ENCODE data around the gene BACH2. TPM values are rescaled to one million over a fixed set of nuclear protein-coding genes. Genes with fewer than 3 reads are reported as not detected.

The BACH2 gene
- total and polyA plus RNA-seq, 9 of the 15 experiments (the other 6 are each of a cell fraction or from before 2014, with no cell fraction given), result 0.06 to 3.1 (median 0.59) TPM

DNA sequence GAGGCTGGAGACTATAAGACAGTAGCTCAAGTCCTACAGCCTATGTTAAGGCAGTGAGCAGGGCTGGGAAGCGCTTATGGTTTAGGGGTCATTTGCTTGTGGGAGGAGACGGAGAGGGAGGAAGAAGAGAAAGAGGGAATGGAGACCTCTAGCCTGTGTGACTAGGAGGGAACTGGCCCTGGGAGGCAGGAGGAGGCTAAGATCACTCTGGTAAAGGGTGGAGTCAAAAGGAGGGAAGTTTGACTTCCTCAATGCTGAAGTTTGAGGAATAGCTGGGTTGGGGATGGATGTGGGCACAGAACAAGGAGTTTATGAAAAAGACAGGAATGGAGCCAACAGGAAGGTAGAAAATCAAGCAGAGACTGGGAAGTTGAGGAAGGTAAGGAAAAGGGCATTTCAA, 6.4 kb upstream of the BACH2 start:
- Histone ChIP-seq H3K4me2 (ENCODE audit: insufficient read depth, low read length) (no peak overlapping the region), H3K9me1 (ENCODE audit: control insufficient read depth, insufficient read depth, low read length) (no peaks in the 10 kb centered on the region), H3K79me2 (ENCODE audit: control insufficient read depth, insufficient read depth, low read length) (no peaks in the 10 kb centered on the region), H3K27ac (ENCODE audit: extremely low read depth, low read depth, low read length) (no peak overlapping the region), H3K9me3 (replicated peaks; ENCODE audit: control insufficient read depth, insufficient read depth, low read depth, low read length) (no peaks in the 10 kb centered on the region), H3K9ac (ENCODE audit: insufficient read depth in 1 of 2, low read depth in 2 of 2, low read length in 2 of 2) (no peak overlapping the region), H3K4me1 (replicated peaks in 1 of 2; ENCODE audit: control insufficient read depth in 2 of 2, insufficient read depth in 2 of 2, low read length in 2 of 2) (no peaks in the 10 kb centered on the region), H3K4me3 (no peak overlapping the region), H3K36me3 (ENCODE audit: control insufficient read depth, insufficient read depth, low read length) (no peaks in the 10 kb centered on the region), H3K27me3 (ENCODE audit: control insufficient read depth in 2 of 2, insufficient read depth in 2 of 2, low read length in 2 of 2) (peaks cover 3 to 21% of the 10 kb centered on the region in 2 experiments; a peak in 4 of 5 replicates), H4K20me1 (replicated peaks; ENCODE audit: control insufficient read depth, insufficient read depth, low read length) (no peaks in the 10 kb centered on the region), H2AFZ (ENCODE audit: low read depth, low read length) (no peak overlapping the region)
- intact Hi-C loops (cut with micrococcal nuclease), result no loop called here
- TF ChIP-seq, protein P1, sequence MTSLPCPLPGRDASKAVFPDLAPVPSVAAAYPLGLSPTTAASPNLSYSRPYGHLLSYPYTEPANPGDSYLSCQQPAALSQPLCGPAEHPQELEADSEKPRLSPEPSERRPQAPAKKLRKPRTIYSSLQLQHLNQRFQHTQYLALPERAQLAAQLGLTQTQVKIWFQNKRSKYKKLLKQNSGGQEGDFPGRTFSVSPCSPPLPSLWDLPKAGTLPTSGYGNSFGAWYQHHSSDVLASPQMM (CRISPR knock-in tag; IDR thresholded peaks at IDR 0.05), result no peak
- TF ChIP-seq SPI1 (IDR thresholded peaks at IDR 0.05; ENCODE audit: borderline replicate concordance, low read depth, low read length) (peak; percentile 42; the same call in 1 of the 2 replicates), HNRNPL (IDR thresholded peaks at IDR 0.05; ENCODE audit: low read depth, low read length) (no peak)
- TF ChIP-seq, protein P2, sequence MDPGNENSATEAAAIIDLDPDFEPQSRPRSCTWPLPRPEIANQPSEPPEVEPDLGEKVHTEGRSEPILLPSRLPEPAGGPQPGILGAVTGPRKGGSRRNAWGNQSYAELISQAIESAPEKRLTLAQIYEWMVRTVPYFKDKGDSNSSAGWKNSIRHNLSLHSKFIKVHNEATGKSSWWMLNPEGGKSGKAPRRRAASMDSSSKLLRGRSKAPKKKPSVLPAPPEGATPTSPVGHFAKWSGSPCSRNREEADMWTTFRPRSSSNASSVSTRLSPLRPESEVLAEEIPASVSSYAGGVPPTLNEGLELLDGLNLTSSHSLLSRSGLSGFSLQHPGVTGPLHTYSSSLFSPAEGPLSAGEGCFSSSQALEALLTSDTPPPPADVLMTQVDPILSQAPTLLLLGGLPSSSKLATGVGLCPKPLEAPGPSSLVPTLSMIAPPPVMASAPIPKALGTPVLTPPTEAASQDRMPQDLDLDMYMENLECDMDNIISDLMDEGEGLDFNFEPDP (CRISPR knock-in tag; IDR thresholded peaks at IDR 0.05), result no peak
- TF ChIP-seq, protein P3, sequence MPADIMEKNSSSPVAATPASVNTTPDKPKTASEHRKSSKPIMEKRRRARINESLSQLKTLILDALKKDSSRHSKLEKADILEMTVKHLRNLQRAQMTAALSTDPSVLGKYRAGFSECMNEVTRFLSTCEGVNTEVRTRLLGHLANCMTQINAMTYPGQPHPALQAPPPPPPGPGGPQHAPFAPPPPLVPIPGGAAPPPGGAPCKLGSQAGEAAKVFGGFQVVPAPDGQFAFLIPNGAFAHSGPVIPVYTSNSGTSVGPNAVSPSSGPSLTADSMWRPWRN (IDR thresholded peaks at IDR 0.05; ENCODE audit: low read depth), result no peak
- no peak for FAIRE-seq
- 0% methylated on average over 2 of the region's 2 CpGs for WGBS (ENCODE audit: insufficient coverage, low coverage, missing lambda C conversion rate)
- ATAC-seq, result peak; percentile 34
- POLR2A ChIA-PET, result interaction anchor here (1.0 kb wide), 1 partner anchor 13 kb away, joined by 3 read pairs; no protein-coding TSS in a partner anchor
- BruUV-seq (replicated peaks), result no TSS peak
- in situ Hi-C loops (cut with MboI), result no loop called here
- no peak for DNase-seq (ENCODE audit: extremely low read depth in 1 of 4, low spot score in 3 of 4)
- CTCF ChIA-PET (ENCODE audit: low intra/inter-chr PET ratio), result interaction anchor here (0.7 to 1.7 kb wide), 2 partner anchors 176 to 333 kb away, joined by 3 to 4 read pairs; no protein-coding TSS in a partner anchor

Data from K562 (cell line).